ENCODE measurements around the gene MECR. TPM values are rescaled to one million over a fixed set of nuclear protein-coding genes. Genes with fewer than 3 reads are reported as not detected.

MECR gene
- total RNA-seq, result 10 to 100 TPM; 14.3 to 20.6 TPM
- long read RNA-seq, transcript MECR-201 (10 exons, 1,353 nt), result major isoform, 12 of 23 reads
- long read RNA-seq, partial matches to known transcripts, result 4 of 23 reads
- long read RNA-seq, other reads (novel, unspliced or antisense), result 7 of 23 reads

DNA sequence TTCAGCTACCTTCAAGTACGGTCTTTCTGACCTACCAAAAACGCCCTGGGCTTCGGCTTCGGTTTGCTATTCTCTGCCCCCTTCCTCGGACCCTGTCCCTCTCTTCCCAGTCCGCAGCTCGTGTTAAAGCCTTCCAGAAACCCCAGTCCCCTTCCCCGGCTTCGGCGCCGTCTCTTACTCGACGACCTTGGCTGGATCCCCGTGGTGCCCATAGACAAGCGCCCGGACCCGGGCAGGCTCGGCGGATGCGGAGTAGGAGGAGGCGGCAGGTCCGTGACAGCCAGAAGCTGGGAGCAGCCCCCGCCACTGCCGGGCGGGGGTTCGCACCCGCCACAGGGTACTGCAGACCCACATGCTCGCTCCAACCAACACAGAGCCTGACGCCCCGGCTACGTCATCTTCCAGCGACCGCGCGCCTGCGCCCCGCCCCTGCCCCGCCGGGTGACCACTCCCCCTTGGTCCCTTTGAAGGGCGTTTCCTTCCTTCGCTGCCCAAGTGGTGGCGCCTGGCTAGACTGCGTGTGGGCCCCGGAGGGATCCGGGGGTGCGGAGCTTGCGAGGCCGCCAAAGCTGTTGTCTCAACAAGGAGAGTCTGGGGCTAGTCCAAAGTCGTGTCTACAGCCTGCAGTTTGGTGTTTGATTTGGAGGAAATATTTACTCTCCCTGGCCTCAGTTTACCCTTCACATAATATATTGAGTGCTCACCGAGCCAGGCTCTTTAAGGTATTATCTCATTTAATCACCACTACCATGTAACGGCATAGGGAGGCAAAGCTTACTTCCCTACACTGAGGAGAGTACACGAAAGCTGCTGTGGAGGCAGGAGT lies at the start of gene MECR:
TSS of gene MECR (minus strand) at position 382 of the 826 bp plus-strand sequence. CDS start at position 354, 28 bp downstream.
- DNase-seq, result peak; percentile 91 to 95
- ATAC-seq, result peak; percentile 97
- intact Hi-C loops (cut with DNase I, micrococcal nuclease), result loop anchor here (10.0 kb wide), 4 partner anchors 854 to 1484 kb away; no protein-coding TSS in a partner anchor

- ATAC-seq, result no peak
- peak in 1 of 2 donors; percentile 17 for DNase-seq
- intact Hi-C loops (cut with DNase I, micrococcal nuclease), result no loop called here
Observed at GRCh38 chr1:29279951-29280391, 49.2 kb upstream of the MECR start.

GRCh38 chr1:29279406-29279805 lies 48.7 kb upstream of the MECR start:
- intact Hi-C loops (cut with DNase I, micrococcal nuclease), result no loop called here
- DNase-seq (peak in 1 of 2 donors; percentile 17), ATAC-seq (no peak)

- no peak for ATAC-seq
- no peak for DNase-seq
Observed at GRCh38 chr1:29278124-29278523, 47.4 kb upstream of the MECR start.

DNA sequence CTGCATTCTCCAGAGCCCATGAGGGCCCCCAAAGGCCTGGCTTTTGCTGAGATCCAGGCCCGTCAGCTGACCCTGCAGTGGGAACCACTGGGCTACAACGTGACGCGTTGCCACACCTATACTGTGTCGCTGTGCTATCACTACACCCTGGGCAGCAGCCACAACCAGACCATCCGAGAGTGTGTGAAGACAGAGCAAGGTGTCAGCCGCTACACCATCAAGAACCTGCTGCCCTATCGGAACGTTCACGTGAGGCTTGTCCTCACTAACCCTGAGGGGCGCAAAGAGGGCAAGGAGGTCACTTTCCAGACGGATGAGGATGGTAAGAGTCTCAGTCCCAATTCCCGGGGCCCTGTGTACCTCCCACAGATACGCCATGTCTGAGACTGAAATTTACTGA lies 44.7 kb upstream of the MECR start:
- intact Hi-C loops (cut with DNase I, micrococcal nuclease), result no loop called here
- DNase-seq, result peak in 1 of 2 donors; percentile 15
- no peak for ATAC-seq

More at GRCh38 chr1:29278124-29278523, 47.4 kb upstream of the MECR start:
- intact Hi-C loops (cut with DNase I, micrococcal nuclease), result no loop called here

DNA sequence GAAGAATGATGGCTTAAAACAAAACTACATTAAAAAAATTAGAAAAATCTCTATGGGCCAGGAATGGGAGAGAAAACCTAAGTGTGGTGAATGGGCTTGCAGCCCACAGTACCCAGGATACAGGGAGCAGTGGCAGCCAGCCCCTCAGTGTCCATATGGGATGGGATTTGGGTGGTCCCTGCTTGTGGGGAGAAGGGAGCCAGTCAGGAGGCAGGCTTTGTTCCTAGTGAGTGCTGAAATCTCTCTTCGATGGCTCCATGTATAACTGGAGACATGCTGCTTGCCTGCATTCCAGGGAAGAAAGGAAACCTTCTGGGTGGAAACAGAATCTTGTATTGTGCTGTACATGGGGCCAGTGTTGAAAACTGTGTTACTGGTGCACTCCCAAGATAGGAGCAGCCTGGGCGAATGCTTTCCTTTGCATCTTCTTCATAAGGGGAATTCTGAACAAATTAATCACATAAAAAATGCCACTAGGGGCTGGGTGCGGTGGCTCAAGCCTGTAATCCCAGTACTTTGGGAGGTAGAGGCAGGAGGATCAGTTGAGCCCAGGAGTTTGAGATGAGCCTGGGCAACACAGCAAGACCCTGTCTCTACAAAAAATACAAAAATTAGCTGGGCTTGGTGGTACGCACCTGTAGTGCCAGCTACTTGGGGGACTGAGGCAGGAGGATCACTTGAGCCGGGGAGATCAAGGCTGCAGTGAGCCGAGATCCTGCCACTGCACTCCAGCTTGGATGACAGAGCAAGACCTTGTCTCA lies 41.6 kb upstream of the MECR start:
- intact Hi-C loops (cut with DNase I, micrococcal nuclease), result no loop called here
- DNase-seq, result peak in 1 of 2 donors; percentile 11
- ATAC-seq, result no peak

DNA sequence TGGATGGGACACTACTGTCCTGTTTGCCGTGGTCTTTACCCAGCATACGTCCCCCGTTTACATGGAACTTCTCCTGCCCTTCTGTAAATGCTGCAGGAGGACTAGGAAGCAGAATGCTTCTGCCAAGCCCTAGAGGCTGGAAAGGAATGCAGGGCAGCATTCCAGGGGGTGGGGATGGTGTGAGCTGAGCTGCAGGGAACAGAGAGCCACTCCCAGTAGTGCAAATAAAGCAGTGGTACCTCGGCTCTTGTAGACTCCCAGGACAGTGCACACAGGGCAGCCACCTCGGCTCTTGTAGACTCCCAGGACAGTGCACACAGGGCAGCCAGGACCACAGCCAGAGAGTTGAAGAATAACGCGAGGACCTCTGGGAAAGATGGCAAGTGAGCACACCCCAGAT lies 41.0 kb upstream of the MECR start:
- intact Hi-C loops (cut with DNase I, micrococcal nuclease), result no loop called here
- DNase-seq (peak; percentile 81 to 92), ATAC-seq (peak; percentile 100)

DNA sequence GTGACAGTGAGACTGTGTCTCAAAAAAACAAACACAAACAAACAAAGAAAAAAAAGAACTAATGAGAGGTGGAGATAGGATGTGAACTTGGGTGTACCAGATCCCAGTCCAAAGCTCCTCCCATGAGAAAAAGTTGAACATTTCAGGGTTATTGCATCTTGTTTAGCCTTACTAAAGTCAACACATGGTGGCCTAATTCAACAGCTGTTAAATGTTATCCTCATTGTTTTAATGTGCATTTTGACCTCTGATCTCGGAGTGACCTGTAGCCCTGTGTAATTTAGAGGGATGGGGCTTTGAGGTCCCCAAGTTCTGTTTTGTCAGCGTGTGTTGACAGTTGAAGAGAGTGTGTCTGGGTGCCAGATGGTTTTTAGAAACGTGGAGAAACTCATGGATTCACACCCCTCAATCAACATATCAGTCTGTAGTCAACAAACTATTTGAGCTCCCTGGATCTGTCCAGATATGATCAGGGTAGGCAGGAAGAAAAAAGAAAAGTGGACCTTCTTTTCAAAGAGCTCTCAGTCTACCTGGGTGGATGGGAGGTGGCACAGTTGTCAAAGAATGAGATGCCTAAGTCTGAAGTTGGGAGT lies 40.3 kb upstream of the MECR start:
- peak; percentile 36 for ATAC-seq
- intact Hi-C loops (cut with DNase I, micrococcal nuclease), result no loop called here
- DNase-seq, result peak in 1 of 2 donors; percentile 20

DNA sequence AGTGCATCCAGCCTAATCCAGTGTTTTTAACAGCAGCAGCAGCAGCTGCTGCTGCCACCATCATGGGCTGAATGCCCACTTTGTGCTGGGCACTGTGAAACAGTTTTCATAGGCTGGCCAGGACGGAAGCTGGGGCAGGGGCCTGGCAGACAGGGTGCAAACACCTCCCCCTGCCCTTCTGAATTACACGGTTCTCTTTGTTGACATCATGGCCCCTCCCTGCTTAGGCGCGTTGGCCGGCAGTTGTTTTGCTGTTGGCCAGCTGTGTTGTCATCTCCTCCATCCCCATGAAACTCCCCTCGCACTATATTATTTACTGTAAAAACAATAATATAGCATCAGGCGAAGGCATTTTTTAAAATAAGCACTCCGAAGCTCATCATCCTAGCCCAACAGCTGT lies 38.6 kb upstream of the MECR start:
- no peak for DNase-seq
- no peak for ATAC-seq
- intact Hi-C loops (cut with DNase I, micrococcal nuclease), result no loop called here

DNA sequence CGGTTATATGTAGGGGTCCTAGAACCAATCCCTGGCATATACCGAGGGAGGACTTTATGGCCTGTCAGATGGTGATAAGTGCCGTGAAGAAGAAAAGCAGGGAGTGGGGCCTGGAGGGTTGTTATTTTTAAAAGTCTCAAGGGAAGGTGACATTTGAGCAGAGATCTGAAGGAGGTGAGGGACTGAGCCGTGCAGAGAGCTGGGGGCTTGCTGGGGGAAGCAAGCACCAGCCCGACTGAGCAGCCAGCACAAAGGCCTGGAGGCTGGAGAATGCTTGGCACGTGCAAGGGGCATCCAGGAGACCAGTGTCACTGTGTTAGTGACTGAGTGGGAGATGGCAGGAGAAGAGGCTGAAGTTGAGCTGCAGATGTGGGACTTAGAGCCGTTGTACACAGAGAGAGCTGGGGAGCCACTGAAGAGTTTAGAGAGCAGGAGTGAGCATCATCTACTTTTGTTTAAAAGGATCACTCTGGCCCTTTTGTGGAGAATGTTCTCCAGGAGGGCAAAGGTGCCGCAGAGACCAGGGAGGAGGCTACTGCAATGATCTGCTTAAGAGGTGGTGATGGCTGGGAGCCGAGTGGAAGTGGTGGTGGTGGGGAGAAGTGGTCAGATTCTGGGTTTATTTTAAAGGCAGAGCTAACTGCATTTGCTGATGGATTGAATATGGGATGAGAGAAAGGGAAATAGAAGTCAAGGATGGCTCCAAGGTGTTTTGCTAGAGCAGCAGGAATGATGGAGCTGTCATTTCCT lies 36.8 kb upstream of the MECR start:
- no peak for DNase-seq
- intact Hi-C loops (cut with DNase I, micrococcal nuclease), result no loop called here
- no peak for ATAC-seq

GRCh38 chr1:29266912-29267311 lies 36.2 kb upstream of the MECR start:
- ATAC-seq, result no peak
- DNase-seq, result no peak
- intact Hi-C loops (cut with DNase I, micrococcal nuclease), result no loop called here

- intact Hi-C loops (cut with DNase I, micrococcal nuclease), result no loop called here
- ATAC-seq (peak; percentile 83), DNase-seq (no peak)
Observed at GRCh38 chr1:29264773-29265389, 34.1 kb upstream of the MECR start.

DNA sequence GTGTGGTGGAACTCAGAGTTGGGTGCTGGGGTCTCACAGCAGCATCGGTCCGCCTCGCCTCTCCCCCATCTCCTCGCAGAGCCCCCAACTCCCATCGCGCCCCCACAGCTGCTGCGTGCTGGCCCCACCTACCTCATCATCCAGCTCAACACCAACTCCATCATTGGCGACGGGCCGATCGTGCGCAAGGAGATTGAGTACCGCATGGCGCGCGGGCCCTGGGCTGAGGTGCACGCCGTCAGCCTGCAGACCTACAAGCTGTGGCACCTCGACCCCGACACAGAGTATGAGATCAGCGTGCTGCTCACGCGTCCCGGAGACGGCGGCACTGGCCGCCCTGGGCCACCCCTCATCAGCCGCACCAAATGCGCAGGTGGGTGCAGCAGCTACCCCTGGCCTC lies 29.8 kb upstream of the MECR start:
- intact Hi-C loops (cut with DNase I, micrococcal nuclease), result no loop called here
- DNase-seq, result no peak
- no peak for ATAC-seq

DNA sequence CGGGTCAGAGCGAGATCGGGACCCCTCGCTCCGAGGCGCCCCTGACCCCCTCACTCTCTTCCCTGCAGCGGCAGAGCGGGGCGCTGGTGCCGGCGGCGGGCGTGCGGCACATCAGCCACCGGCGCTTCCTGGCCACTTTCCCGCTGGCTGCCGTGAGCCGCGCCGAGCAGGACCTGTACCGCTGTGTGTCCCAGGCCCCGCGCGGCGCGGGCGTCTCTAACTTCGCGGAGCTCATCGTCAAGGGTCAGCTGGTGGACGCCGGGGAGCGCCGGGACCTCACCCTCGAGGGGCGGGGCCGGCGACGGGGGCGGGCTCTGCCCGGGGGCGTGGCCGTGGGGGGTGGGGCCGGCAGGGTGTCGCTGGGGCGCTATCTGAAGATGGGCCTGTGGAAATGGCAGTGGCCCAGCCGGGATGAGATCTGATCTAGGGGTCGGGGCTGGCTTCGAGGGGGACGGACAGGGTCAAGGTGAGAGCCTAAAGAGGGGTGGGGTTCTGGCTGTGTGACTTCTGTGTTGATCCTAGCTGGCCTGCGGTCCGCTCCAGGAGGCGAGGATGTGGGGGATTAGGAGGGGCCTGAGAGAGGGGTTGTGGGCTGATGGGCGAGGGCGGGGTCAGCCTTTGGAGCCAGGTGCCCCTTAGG lies 29.2 kb upstream of the MECR start:
- ATAC-seq (peak; percentile 78), DNase-seq (peak; percentile 55 to 64)
- intact Hi-C loops (cut with DNase I, micrococcal nuclease), result no loop called here

- DNase-seq (no peak), ATAC-seq (peak; percentile 53)
- intact Hi-C loops (cut with DNase I, micrococcal nuclease), result no loop called here
Observed at GRCh38 chr1:29258976-29259801, 28.5 kb upstream of the MECR start.

GRCh38 chr1:29258189-29258975 lies 27.6 kb upstream of the MECR start:
- DNase-seq (no peak), ATAC-seq (no peak)
- intact Hi-C loops (cut with DNase I, micrococcal nuclease), result no loop called here

All from left colon (tissue), 2 donors.